Tibial nerve (tissue), 4 donors: ENCODE results near the gene PIP5K1B.

Experiments used
- EP300 ChIP-seq, 2 donors: sonication (generic); formaldehyde crosslinking; IDR thresholded peaks; one replicate each; pipeline ENCODE4 v1.6.1; 2017; ENCODE audit warnings: antibody characterized with exemption in 2 of 2, mild to moderate bottlenecking in 1 of 2
- POLR2A ChIP-seq, 2 donors: fragments of 450-650 bp; IDR thresholded peaks; one replicate each; pipeline ENCODE4 v1.6.1; 2017; ENCODE audit warnings: antibody characterized with exemption in 2 of 2, mild to moderate bottlenecking in 2 of 2, moderate library complexity in 2 of 2
- TF ChIP-seq, protein P1 (sequence below), 5 experiments: fragments of 200-600 bp in 3 of 5; fragments of 450-650 bp in 2 of 5; sonication (generic) in 3 of 5; IDR thresholded peaks; one replicate each; pipeline ENCODE4 v1.5.1; 2016 to 2019; ENCODE audit warnings: antibody characterized with exemption in 5 of 5, mild to moderate bottlenecking in 3 of 5, moderate library complexity in 2 of 5

GRCh38 chr9:68795411-68795810, 90.4 kb downstream of the PIP5K1B start:
- TF ChIP-seq, protein P1, sequence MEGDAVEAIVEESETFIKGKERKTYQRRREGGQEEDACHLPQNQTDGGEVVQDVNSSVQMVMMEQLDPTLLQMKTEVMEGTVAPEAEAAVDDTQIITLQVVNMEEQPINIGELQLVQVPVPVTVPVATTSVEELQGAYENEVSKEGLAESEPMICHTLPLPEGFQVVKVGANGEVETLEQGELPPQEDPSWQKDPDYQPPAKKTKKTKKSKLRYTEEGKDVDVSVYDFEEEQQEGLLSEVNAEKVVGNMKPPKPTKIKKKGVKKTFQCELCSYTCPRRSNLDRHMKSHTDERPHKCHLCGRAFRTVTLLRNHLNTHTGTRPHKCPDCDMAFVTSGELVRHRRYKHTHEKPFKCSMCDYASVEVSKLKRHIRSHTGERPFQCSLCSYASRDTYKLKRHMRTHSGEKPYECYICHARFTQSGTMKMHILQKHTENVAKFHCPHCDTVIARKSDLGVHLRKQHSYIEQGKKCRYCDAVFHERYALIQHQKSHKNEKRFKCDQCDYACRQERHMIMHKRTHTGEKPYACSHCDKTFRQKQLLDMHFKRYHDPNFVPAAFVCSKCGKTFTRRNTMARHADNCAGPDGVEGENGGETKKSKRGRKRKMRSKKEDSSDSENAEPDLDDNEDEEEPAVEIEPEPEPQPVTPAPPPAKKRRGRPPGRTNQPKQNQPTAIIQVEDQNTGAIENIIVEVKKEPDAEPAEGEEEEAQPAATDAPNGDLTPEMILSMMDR (IDR thresholded peaks at IDR 0.05), result no peak
- TF ChIP-seq POLR2A (IDR thresholded peaks at IDR 0.05) (no peak), EP300 (IDR thresholded peaks at IDR 0.05) (no peak)
